Measurements from ENCODE around the gene ZNF407.

ZNF407 gene

GRCh38 chr18:74800098-74800497, 202.4 kb downstream of the ZNF407 start:
- no peaks in the 10 kb centered on the region for H3K27me3 ChIP-seq (ENCODE audit: control insufficient read depth, low read length)
- H3K4me3 ChIP-seq (ENCODE audit: low read length): no peak overlapping the region
- H3F3A ChIP-seq (ENCODE audit: control insufficient read depth, insufficient read depth): peaks cover 32% of the 10 kb centered on the region
- no peaks in the 10 kb centered on the region for H3K9me3 ChIP-seq (ENCODE audit: control insufficient read depth, insufficient read depth, low read length)
- H3K36me3 ChIP-seq (ENCODE audit: control insufficient read depth, low read length): peaks cover 9% of the 10 kb centered on the region; the same call in 1 of the 2 replicates
- no peak for TF ChIP-seq EZH2phosphoT487 (IDR thresholded peaks at IDR 0.05; ENCODE audit: borderline replicate concordance, low read length)
- TF ChIP-seq, protein P1, sequence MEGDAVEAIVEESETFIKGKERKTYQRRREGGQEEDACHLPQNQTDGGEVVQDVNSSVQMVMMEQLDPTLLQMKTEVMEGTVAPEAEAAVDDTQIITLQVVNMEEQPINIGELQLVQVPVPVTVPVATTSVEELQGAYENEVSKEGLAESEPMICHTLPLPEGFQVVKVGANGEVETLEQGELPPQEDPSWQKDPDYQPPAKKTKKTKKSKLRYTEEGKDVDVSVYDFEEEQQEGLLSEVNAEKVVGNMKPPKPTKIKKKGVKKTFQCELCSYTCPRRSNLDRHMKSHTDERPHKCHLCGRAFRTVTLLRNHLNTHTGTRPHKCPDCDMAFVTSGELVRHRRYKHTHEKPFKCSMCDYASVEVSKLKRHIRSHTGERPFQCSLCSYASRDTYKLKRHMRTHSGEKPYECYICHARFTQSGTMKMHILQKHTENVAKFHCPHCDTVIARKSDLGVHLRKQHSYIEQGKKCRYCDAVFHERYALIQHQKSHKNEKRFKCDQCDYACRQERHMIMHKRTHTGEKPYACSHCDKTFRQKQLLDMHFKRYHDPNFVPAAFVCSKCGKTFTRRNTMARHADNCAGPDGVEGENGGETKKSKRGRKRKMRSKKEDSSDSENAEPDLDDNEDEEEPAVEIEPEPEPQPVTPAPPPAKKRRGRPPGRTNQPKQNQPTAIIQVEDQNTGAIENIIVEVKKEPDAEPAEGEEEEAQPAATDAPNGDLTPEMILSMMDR (IDR thresholded peaks at IDR 0.05; ENCODE audit: low read depth, low read length, poor library complexity, severe bottlenecking): no peak
- H3K4me1 ChIP-seq (ENCODE audit: control insufficient read depth, low read length): peaks cover 94% of the 10 kb centered on the region
- no peaks in the 10 kb centered on the region for H4K20me1 ChIP-seq (ENCODE audit: control insufficient read depth, insufficient read depth, low read depth, low read length)
- no peak overlapping the region for H3K27ac ChIP-seq (ENCODE audit: low read depth, low read length)
- H3K4me2 ChIP-seq (ENCODE audit: low read length): no peak overlapping the region
- no peaks in the 10 kb centered on the region for H3K9me2 ChIP-seq (replicated peaks; ENCODE audit: control insufficient read depth, low read length)
- 0 out of 2 replicates have a peak, but pooled peaks cover 2% of the 10 kb centered on the region for H3K79me2 ChIP-seq (ENCODE audit: control insufficient read depth, low read length)

DNA sequence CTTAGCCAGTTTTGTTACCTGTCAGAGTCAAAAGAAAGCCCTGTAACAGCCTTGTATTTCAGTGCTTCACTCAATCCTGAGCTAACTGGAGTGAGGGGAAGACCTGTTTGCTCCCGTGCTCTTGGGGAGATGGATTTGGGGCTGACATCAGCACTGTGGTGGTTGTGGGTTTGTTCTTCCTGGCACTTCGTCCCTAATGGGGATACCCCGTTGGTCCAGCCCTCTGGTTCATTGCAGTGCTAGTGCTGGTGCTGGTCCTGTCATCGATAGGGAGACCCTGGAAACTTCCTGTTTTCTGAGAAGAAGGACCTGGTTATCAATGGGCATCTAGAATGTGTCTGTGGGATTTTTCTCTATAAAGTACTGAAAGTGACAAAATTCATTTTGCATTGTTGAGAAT, 205.4 kb downstream of the ZNF407 start:
- Histone ChIP-seq H3K79me2 (ENCODE audit: control insufficient read depth, low read length) (0 out of 2 replicates have a peak, but pooled peaks cover 2% of the 10 kb centered on the region), H3K27ac (ENCODE audit: low read depth, low read length) (peak overlapping the region; percentile 94), H3K9me3 (ENCODE audit: control insufficient read depth, insufficient read depth, low read length) (no peaks in the 10 kb centered on the region), H3K4me2 (ENCODE audit: low read length) (0 out of 2 replicates have a peak overlapping the region, but pooled peaks have one; percentile 13), H3F3A (ENCODE audit: control insufficient read depth, insufficient read depth) (peaks cover 28% of the 10 kb centered on the region), H3K36me3 (ENCODE audit: control insufficient read depth, low read length) (peaks cover 10% of the 10 kb centered on the region), H3K4me3 (ENCODE audit: low read length) (no peak overlapping the region), H3K4me1 (ENCODE audit: control insufficient read depth, low read length) (peaks cover 94% of the 10 kb centered on the region), H4K20me1 (ENCODE audit: control insufficient read depth, insufficient read depth, low read depth, low read length) (no peaks in the 10 kb centered on the region), H3K9me2 (replicated peaks; ENCODE audit: control insufficient read depth, low read length) (no peaks in the 10 kb centered on the region), H3K27me3 (ENCODE audit: control insufficient read depth, low read length) (no peaks in the 10 kb centered on the region)
- no peak for TF ChIP-seq EZH2phosphoT487 (IDR thresholded peaks at IDR 0.05; ENCODE audit: borderline replicate concordance, low read length)
- TF ChIP-seq, protein P1 (IDR thresholded peaks at IDR 0.05; ENCODE audit: low read depth, low read length, poor library complexity, severe bottlenecking): no peak

GRCh38 chr18:74803769-74804168, 206.1 kb downstream of the ZNF407 start:
- Histone ChIP-seq H3K27ac (ENCODE audit: low read depth, low read length) (peak overlapping the region; percentile 94), H3K27me3 (ENCODE audit: control insufficient read depth, low read length) (no peaks in the 10 kb centered on the region), H3K36me3 (ENCODE audit: control insufficient read depth, low read length) (peaks cover 10% of the 10 kb centered on the region), H3F3A (ENCODE audit: control insufficient read depth, insufficient read depth) (peaks cover 28% of the 10 kb centered on the region), H3K9me2 (replicated peaks; ENCODE audit: control insufficient read depth, low read length) (no peaks in the 10 kb centered on the region), H3K79me2 (ENCODE audit: control insufficient read depth, low read length) (0 out of 2 replicates have a peak, but pooled peaks cover 2% of the 10 kb centered on the region), H3K4me1 (ENCODE audit: control insufficient read depth, low read length) (peaks cover 88% of the 10 kb centered on the region), H4K20me1 (ENCODE audit: control insufficient read depth, insufficient read depth, low read depth, low read length) (no peaks in the 10 kb centered on the region), H3K9me3 (ENCODE audit: control insufficient read depth, insufficient read depth, low read length) (no peaks in the 10 kb centered on the region), H3K4me3 (ENCODE audit: low read length) (peak overlapping the region; percentile 63), H3K4me2 (ENCODE audit: low read length) (peak overlapping the region; percentile 88)
- TF ChIP-seq, protein P1 (IDR thresholded peaks at IDR 0.05; ENCODE audit: low read depth, low read length, poor library complexity, severe bottlenecking): no peak
- no peak for TF ChIP-seq EZH2phosphoT487 (IDR thresholded peaks at IDR 0.05; ENCODE audit: borderline replicate concordance, low read length)
